Measurements from ENCODE around the gene CD8B.
A peak's percentile ranks its signal among the peaks of the same experiment; 100 is the strongest.
"Not testable (repeated sequence)": the region's sequence is repeated elsewhere in the genome, so short reads cannot be mapped to it uniquely, and the experiment has no call there.

CD8B gene

DNA sequence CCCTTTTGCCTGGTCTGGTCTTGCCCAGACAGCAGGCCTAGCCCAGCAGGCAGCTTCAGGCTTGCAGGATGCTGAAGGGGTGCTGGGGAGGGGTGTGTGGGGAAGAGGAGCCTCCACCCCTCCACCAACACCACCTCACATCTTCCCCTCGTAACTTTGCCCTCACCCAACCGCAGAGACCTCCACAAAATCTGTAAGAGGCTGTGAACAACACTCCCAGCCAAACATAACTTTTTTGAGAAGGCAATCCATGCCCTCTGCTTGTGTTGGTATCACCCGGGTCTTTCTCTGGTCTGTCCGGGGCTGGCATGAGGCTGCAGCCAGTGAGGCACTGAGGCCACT, 26.2 kb downstream of the CD8B start:
- not testable (repeated sequence) for DNase-seq (ENCODE audit: low spot score)

DNA sequence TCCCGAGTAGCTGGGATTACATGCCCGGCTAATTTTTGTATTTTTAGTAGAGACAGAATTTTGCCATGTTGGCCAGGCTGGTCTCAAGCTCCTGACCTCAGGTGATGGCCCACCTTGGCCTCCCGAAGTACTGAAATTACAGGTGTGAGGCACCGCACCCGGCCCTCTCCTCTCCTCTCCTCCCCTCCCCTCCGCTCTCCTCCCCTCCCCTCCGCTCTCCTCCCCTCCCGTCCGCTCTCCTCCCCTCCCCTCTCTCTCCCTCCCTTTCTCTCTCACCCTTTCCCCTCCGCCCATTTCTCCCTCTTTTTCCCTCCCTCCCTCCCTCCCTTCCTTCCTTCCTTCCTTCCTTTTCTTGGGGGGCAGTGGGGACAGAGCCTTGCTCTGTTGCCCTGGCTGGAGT, 28.4 kb downstream of the CD8B start:
- DNase-seq (ENCODE audit: low spot score), result no peak

DNA sequence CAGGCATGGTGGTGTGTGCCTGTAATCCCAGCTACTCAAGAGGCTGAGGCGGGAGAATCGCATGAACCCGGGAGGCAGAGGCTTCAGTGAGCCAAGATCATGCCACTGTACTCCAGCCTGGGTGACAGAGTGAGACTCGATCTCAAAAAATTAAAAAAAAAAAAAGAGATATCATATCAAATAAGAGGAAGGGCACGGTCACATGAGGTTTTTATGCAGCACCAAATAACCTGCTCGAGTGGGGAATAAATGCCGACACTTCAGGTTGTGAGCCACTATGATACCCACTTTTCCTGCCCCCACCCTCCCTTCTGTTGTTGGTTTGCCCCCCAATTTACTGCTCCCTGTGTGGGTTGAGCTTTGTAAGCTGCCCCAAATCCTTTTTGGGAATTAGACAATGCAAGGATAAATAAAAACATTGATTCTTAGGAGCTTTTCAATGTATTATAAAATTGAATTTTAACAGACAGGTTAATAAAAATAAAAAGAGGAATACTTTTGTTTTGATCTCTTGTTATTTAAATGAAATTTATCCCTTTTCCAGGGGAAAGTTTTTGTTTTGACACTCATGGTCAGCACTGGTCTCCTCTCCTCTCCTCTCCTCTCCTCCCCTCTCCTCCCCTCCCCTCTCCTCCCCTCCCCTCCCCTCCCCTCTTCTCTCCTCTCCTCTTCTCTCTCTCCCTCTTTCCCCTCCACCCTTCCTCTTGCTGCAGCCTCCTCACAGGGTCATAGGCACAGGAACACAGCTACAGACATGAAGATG, 29.2 kb downstream of the CD8B start:
- no peak for DNase-seq (ENCODE audit: low spot score)

DNA sequence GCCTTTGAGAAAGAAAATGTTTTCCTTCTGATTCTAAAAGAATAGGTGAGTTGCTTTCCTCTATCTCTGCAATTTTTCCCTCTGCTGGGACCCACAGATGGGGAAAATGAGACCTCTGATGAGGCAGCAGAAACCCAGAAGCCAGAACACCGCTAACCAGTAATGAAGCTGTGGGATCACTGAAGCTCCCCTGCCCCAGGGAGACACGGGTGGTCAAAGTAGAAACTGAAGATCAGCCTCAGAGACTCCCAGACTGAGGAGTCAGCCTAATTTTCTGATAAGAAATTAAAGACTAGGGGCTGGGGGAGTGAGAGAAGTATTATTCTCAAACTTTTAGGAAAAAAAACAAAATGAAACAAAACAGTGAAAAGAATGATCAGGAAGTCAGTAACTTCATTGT, 30.1 kb downstream of the CD8B start:
- no peak for DNase-seq (ENCODE audit: low spot score)

DNA sequence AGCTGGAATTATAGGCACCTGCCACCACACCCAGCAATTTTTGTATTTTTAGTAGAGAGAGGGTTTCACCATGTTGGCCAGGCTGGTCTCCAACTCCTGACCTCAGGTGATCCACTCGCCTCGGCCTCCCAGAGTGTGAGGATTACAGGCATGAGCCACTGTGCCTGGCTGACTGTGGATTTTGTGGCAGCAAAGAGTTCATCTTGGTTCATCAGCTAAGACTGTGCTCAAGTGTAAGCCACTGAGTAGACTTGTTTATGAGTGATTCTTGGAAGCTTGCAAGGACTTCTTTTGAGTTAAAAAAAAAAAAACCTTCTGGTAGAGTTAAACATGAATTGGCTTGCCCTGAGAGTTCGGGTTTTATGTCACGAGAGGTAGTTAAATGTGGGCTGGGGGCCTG, 34.7 kb downstream of the CD8B start:
- no peak for DNase-seq (ENCODE audit: low spot score)

DNA sequence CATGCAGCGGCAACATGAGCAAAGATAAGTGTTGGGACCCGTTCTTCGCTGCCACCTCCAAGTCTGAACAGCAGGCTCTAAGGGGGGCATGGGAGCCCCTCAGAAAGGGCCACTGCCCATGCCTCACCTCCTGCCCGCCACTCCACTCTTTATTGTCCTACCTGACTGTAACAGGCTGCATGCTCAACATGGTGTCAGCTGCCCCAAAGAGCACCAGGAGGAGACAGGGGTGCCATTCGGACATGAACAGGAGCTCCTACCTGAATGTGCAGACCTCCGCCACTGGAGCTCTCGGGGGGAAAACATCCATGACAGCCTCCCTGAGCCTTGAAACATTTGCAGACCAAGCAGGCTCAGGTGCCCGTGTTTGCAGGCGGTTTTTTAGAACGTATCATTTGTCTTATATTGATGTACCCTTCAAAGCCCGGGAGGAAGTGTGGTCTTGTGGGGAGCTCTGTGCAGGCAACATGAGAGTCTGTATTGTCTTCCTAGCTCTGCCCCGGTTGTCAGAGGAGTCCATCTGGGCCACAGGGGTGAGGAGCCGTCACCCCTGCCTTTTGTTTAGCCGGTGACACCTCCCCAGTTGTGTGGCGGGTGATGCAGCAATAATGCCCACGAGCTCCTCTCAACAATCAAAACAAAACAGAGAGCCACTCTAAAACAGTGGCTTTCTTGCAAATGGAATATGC, 35.8 kb downstream of the CD8B start:
- DNase-seq (ENCODE audit: low spot score), result no peak

DNA sequence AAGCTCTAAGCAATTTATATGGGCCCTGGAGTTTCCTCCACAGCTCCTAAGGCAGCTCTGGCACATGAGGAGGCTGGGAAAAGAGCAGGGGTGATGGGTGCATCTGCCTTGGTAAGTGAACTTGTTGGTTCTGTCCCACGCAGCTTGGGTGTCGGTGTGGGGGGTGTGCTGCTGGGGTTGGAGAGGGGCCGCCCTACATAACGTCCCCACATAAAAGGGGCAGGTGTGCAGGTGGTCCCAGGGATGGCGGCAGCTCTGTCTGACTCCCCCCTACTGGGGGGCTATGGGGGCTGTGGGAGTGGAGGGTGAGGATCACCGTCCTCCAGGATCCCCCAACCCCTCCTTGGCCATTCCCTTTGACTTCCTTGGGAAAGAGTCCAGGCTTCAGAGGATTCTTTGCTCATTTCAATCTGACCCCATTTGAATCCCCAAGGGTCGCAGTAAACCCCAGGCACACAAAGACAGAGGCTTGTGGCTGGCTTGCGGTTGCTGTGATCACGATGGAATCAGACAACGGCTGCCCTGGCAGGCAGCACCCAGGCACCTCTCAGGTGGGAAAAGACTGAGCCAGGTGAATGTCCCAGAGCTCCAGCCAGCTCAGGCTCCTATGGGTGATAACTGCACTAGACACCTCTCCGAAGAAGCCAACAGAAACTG, 36.5 kb downstream of the CD8B start:
- DNase-seq (ENCODE audit: low spot score), result no peak

DNA sequence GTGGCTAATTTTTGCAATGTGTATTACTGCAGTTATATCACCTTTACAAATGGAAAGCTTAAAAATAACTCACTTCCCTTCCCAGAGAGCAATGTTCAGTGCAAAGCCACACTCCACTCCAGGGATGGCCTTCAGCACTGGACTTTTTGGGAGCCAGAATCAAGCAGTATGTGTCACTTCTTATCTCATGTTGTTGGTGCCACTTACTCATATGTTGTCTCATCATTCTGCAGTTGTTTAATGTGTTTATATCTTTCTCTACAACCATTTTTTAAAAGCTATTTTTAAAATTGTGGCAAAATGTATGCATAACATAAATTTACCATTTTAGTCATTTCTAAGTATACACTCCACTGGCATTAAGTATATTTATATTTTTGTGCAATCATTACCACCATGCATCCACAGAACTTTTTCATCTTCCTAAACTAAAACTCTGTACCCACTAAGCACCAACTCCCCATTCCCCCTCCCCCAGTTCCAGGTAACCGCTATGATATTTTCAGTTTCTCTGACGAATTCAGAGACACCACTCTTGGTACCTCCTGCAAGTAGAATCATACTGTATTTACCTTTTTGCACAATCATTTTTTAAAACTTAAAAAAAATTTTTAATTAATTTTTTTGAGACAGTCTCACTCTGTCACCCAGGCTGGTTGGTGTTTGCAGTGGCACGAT, 38.9 kb downstream of the CD8B start:
- no peak for DNase-seq (ENCODE audit: low spot score)

DNA sequence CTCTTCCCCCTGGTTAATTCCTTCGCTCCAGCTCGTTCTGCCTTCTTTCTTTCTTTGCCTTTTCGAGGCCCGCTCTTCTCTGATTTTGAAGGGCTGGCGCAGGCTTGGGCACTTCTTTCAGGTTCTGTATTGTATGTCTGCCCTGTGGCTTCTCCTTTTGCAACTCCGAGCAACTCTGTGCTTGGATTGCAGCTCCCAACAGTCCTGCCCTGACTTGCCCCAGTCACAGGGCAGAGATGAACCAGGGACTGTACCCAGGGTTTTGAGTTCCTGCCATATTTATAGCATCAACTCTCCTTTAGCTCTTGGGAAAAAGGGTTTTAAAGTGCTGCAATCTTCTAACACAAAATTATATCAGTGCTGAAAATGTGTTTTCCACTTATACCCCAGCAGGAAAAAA, 39.8 kb downstream of the CD8B start:
- DNase-seq (ENCODE audit: low spot score), result no peak

DNA sequence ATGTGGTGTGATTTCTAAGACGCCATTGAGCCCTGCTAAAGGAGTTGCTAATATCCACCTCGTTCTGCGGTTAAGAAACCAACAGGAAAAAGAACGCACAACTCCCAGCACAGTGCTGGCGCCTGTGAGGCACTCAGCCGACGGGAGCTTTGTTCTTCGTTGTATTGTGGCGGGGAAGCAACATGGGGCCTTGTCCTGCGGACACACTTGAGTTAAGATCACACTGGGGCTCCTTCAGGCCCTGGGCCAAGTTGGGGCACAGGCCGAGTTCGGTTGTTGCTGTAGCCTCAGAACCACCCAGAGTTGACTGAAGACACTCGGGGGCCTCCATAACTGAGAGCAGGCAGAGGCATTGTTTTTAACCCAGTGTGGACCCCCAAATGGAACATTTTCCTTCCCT, 40.4 kb downstream of the CD8B start:
- no peak for DNase-seq (ENCODE audit: low spot score)

DNA sequence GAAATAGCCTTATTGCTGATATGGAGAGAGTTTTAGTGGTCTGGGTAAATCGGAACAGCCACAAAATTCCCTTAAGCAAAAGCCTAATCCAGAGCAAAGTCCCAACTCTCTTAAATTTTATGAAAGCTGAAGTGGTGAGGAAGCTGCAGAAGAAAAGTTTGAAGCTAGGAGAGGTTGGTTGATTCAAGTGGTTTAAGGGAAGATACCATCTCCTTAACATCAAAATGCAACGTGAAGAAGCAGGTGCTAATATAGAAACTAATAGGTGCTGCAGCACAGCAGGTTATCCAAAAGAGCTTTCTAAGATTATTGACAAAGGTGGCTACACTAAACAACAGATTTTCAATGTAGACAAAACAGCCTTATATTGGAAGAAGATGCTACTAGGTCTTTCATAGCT, 42.7 kb downstream of the CD8B start:
- no peak for DNase-seq (ENCODE audit: low spot score)

DNA sequence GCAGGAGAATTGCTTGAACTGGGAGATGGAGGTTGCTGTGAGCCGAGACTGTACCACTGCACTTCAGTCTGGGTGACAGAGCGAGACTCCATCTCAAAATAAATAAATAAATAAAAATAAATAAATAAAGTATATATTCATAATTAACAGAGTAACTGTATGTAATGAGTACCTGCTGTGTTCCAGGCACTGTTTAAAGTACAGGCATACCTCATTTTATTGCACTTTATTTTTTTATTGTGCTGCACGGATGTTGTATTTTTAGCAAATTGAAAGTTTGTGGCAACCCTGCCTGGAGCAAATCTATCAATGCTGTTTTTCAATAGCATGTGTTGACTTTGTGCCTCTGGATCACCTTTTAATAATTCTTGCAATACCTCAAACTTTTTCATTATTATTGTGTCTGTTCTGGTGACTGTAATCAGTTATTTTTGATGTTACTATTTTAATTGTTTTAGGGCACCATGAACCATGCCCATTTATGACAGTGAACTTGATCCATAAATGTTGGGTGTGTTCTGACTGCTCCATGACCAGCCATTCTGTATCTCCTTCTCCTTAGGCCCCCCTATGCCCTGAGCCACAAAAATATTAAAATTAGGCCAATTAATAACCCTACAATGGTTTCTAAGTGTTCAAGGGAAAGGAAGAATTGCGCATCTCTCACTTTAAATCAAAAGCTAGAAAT, 43.4 kb downstream of the CD8B start:
- DNase-seq (ENCODE audit: low spot score), result no peak

DNA sequence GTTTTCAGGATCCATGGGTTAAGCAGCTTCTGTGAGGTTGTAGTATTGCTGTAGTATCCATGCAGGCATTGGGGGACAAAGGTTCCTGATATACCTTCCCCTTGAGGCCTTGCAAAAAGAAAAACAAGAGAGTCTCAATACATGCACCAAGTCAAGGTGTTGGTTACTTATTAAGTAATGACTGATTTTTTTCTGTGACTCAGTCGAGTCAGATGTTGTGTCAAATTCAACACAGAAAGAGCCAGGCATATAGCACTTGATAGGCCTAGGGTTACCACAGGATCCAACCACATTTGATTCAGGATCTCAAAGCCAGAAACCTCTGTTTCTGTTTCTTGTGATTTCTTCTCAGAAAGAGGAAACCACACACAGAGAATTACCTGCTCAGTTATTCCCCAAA, 46.1 kb downstream of the CD8B start:
- no peak for DNase-seq (ENCODE audit: low spot score)

DNA sequence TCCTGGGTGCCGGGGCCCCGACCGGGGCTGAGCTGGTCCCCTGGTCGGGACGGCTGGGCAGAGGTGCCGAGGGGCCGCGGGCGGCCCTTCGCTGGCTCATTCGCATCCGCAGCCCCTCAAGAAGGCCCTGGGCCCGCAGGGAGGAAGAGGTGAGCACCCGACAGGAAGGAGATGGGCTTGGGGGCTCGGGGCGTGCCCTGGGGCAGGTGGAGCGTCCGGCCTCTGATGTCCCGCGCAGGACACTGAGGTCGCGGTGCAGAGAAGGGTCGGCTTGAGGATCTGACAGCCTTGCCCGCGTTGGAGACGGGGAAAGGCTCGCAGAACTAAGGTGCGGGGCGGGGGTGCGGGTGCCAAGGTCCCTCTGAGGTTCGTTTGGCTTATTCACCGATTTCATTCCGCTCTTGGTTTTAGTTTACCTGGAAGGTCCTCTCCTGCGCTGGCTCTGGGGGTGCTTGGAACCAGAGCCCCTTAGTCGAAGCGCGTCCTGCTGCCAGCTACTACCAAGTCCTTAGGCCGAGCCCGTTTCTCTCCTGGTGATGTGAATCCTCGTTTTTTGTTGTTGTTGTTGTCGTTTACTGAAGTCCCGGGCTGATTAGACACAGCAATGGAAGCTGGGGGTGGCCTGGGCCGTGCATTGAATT, 52.1 kb downstream of the CD8B start:
- no peak for DNase-seq (ENCODE audit: low spot score)

DNA sequence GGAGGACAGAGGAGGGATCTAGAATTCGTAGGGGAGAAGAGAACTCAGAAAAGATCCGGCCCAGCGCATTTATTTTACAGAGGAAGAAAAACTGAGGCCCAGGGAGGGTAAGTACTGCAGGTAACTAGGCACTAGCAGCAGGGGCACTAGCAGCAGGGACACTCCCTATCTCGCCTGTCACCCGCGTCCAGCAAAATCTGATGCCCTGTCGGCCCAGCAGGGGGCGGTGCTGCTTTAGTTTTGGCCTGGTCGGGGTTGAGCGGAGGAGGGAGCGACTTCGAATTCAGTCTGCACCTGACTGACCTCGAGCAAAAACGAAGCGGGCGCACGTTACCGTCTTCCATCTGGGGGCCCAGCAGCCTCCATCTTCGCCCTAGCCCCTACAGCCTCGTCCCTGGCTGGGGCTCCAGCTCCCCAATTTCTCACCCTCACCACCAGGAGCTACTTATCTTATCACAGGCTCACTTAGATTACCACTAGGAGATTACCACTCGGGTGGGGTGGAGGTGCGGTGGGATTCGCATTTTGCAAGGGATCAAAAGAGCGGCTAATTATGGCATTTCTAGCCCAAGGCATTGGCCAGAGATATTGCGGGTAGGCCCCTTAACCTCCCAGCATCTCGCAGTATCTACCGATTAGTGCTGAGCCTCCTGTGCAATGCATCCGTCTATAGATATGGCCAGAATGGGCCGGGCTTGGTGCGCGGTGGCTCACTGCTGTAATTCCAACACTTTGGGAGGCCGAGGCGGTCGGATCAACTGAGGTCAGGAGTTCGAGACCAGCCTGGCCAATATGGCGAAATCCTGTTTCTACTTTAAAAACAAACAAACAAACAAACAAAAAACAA, 53.1 kb downstream of the CD8B start:
- DNase-seq (ENCODE audit: low spot score), result peak; percentile 95

DNA sequence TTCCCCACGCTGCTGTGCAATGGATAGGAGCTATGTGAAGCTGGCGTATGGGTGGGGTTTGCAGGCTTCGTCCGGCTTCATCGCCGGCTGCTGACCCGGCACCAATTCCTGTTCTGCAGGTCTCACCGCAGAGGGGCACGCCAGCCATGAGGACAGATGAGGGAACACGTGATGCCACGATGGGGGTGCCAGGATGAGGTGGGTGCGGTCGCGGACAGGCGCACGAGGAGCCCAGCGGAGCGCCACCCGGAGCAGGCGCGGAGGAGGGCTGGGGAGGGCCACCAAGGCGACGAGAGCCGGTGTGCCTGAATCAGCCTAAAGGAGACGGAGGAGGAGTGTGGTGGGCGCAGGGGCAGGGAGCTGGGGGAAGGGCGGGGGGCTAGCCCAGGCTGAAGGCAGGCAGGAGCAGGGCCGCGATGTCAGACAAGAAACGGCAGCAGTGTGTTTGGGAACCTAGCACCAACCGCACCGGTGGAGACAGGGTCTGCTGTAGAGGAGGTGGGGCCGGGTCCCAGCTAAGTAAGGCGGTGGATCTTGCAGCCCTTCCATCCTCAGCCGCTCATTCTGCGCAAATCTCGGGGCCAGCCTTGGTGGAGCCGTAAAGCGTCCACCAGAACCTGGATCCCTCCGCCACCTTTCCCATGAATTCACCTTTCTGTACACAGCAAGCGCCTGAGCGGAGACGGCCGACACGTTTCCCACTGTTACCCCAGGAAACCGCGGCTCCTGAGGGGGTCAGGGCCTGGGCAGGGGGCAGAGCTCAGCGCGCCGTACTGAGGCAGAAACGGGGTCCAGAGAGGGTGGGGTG, 54.0 kb downstream of the CD8B start:
- DNase-seq (ENCODE audit: low spot score), result peak; percentile 42

DNA sequence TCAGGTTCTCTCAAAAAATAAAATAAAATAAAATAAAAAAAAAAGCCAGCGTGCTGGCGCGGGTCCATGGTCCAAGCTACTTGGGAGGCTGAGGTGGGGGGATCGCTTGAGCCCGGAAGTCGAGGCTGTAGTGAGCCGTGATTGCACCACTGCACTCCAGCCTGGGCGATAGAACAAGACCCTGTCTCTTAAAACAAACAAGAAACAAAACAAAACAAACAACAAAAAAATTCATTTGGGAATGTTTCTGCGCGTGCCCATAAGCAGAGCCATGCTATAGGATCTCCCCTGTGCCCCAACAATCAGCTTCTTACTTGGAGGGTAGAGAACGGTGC, 54.6 kb downstream of the CD8B start:
- no peak for DNase-seq (ENCODE audit: low spot score)

DNA sequence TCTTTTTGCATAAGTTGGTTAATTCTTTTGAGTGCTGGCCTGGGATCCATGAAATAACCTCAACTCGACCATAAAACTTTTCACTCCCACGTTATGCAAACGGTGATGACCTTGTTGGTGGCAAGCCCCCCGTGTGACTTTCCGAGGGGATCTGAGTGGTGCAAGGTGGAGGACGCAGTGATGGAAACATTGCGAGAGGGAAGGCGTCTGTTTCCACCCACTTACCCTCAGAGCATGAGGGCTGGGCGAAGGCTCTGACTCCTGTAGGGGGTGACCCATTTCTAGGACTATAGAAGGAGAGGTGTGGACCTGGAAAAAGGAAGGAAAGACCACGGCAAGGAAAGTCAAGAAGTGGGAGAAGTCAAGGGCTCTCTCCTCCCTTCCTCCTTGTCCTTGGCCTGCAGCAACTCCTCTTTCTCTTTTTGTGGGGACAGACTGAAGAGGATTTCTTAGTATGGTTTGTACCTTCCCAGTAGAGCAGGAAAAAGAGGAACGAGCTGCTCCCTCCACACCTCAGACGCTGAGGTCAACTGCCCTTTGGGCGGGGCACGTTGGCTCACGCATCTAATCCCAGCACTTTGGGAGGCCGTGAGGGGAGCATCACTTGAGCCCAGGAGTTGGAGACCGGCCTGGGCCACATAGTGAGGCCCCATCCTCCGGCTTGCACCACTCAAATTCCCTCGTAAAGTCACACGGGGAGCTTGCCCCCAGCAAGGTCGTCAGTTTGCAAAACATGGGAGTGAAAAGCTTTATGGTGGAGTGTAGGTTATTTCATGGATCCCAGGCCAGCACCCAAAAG, 55.4 kb downstream of the CD8B start:
- DNase-seq (ENCODE audit: low spot score), result no peak

DNA sequence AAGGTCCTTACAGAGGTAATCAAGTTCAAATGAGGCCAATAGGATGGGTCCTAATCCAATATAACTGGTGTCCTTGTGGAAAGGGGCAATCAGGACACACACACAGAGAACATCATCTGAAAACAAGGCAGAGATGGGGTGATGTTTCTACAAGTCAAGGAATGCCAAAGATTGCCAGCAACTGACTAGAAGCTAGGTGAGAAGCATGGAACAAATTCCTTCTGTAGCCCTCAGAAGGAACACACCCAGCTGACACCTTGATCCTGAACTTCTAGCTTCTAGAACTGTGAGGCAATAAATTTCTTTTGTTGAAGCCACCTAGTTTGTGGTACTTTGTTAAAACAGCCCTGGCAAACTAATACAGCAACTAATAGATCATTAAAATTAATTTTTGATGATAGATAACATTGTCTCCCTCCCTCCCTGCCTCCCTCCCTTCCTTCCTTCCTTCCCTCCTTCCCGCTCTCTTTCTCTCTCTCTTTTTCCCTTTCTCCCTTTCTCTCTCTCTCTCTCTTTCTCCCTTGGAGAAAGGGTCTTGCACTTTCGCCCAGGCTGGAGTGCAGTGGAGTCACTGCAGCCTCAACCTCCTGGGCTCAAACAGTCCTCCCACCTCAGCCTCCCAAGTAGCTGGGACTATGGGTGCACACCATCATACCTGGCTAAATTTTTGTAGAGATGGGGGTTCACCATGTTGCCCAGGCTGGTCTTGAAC, 60.7 kb downstream of the CD8B start:
- DNase-seq (ENCODE audit: low spot score), result no peak

Data from AG20443 (cell line).